Activated naive CD8-positive, alpha-beta T cell treated with anti-CD3 and anti-CD28 coated beads, Interleukin-2, amount 10 ng/mL, durations not matched to agents 7 days and 5 days (primary cell): ENCODE measurements around the gene GPT2. TPM values are rescaled to one million over a fixed set of nuclear protein-coding genes. Genes with fewer than 3 reads are reported as not detected.

ENCODE experiments used
- ATAC-seq: fragments of 150-1000 bp; cut with Tn5 transposase; one replicate; pipeline ENCODE4 v1.10.0; 2021; ENCODE audit warnings: low read depth, moderate library complexity
- POLR2A ChIA-PET: fragments of 350-600 bp; sonication (Branson Sonifier 250); formaldehyde crosslinking; loops from one replicate; lab custom pipeline; 2021; ENCODE audit warnings: antibody characterized with exemption; lab: Charles Lee
- DNase-seq: peaks from one replicate; pipeline ENCODE4 v3.0.0; 2021
- H3K27ac Mint-ChIP-seq: one replicate; pipeline ENCODE4 v1.8.0; 2022; ENCODE audit warnings: mild to moderate bottlenecking, mixed read lengths
- H3K27me3 Mint-ChIP-seq: one replicate; pipeline ENCODE4 v1.8.0; 2022; ENCODE audit warnings: mild to moderate bottlenecking, moderate library complexity, mixed read lengths
- H3K36me3 Mint-ChIP-seq: one replicate; pipeline ENCODE4 v1.8.0; 2021; ENCODE audit warnings: mild to moderate bottlenecking, mixed read lengths
- H3K4me1 Mint-ChIP-seq: one replicate; pipeline ENCODE4 v1.8.0; 2021; ENCODE audit warnings: mixed read lengths
- H3K4me3 Mint-ChIP-seq: one replicate; pipeline ENCODE4 v1.8.0; 2022; ENCODE audit warnings: mild to moderate bottlenecking, moderate library complexity, mixed read lengths
- H3K9me3 Mint-ChIP-seq: one replicate; pipeline ENCODE4 v1.8.0; 2021; ENCODE audit warnings: mixed read lengths
- total RNA-seq, 2 experiments: library from RNA; stranded (reverse); gene quantifications; one replicate each; pipeline ENCODE4 v1.2.3, GENCODE V29; 2021

GPT2 gene, protein sequence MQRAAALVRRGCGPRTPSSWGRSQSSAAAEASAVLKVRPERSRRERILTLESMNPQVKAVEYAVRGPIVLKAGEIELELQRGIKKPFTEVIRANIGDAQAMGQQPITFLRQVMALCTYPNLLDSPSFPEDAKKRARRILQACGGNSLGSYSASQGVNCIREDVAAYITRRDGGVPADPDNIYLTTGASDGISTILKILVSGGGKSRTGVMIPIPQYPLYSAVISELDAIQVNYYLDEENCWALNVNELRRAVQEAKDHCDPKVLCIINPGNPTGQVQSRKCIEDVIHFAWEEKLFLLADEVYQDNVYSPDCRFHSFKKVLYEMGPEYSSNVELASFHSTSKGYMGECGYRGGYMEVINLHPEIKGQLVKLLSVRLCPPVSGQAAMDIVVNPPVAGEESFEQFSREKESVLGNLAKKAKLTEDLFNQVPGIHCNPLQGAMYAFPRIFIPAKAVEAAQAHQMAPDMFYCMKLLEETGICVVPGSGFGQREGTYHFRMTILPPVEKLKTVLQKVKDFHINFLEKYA
- total RNA-seq, result 1 to 10 TPM; 4.8 to 6.3 TPM

DNA sequence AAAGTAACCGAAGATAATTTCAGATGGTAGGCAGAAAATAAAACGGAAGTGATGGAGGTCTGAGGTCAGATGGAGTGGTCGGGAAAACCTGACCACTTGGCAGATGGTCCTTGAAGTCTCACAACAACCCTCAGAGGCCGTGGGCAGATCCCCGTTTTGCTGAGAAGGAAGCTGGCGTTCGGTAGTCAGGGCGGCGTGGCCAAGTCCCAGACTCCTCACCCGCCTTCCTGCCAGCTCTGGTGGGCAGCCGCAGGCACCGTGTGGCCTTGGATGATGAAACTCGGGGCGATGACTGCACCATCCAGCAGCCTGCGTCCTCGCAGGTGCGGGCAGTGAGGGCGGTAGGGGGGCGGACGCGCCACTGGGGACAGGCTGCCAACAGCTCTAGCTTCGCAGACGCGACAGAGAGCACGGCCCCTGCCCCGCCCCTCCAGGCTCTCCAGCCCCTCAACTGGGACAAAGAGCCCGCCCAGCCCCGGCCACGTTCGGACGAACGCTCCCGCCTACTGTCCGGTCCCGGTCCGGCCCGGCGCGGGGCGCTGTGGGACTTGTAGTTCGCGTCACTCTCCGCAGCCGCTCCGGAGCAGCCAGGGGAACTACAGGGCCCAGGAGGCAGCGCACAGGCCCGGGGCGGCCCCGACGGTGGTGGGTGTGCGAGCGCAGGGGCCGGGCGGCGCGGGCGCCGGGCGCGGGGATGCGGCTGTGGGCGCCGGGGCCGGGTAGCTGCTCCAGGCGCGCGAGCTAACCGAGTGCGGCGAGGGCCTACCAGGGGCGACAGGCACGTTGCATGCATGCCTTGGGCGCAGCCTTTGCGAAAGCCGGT is at the start of gene GPT2:
Gene GPT2 (plus strand): TSS at position 673 of the 823 bp plus-strand sequence. CDS start 354 bp downstream, outside the sequence.
- peaks cover 5% of the 10 kb centered on the region for H3K36me3 Mint-ChIP-seq
- DNase-seq (peak; percentile 86), ATAC-seq (peak; percentile 96)
- POLR2A ChIA-PET, result interaction anchor here (1.2 to 1.8 kb wide), 2 partner anchors 53 to 89 kb away, joined by 4 to 10 read pairs; partner anchors contain the start of genes C16orf87 and DNAJA2
- H3K9me3 Mint-ChIP-seq, result no peaks in the 10 kb centered on the region
- peaks cover 28% of the 10 kb centered on the region for H3K27me3 Mint-ChIP-seq
- H3K4me3 Mint-ChIP-seq, result peak within 1 kb of the TSS; percentile 83
- peaks cover 12% of the 10 kb centered on the region for H3K4me1 Mint-ChIP-seq
- peak within 1 kb of the TSS; percentile 65 for H3K27ac Mint-ChIP-seq

DNA sequence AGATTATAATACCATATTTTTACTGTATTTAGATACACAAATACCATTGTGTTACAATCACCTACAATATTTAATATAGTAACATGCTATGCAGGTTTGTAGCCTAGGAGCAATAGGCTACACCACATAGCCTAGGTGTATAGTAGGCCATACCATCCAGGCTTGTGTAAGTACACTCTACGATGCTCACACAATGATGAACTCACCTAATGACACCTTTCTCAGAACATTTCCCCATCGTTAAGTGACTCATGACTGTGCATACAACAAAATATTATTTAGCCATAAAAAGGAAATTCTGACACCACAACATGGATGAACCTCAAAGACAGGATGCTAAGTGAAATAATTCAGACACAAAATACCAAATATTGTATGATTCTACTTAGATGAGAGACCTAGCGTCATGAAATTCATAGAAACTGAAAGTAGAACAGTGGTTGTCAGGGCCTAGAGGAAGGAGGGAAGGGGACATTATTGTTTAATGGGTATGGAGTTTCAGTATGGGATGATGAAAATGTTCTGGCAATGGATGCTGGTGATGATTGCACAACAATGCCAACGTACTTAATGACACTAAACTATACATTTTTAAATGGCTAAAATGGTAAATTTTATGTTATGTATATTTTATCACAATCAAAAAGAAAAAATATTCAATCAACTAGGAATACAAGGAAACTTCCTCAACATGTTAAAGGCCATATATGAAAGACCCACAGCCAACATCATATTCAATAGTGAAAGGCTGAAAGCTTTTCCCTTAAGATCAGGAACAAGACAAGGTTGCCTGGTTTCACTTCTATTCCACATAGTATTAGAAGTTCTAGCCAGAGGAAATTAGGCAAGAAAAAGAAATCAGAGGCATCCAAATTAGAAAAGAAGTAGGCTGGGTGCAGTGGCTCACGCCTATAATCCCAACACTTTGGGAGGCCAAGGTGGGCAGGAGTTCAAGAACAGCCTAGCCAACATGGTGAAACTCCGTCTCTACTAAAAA is 47.3 kb upstream of the GPT2 start:
- DNase-seq (no peak), ATAC-seq (no peak)
- no peak overlapping the region for H3K27ac Mint-ChIP-seq
- no peaks in the 10 kb centered on the region for H3K9me3 Mint-ChIP-seq
- no peaks in the 10 kb centered on the region for H3K36me3 Mint-ChIP-seq
- H3K4me1 Mint-ChIP-seq, result peaks cover 3% of the 10 kb centered on the region
- H3K27me3 Mint-ChIP-seq, result peaks cover 26% of the 10 kb centered on the region
- no peak overlapping the region for H3K4me3 Mint-ChIP-seq
- POLR2A ChIA-PET, result no interaction called here

DNA sequence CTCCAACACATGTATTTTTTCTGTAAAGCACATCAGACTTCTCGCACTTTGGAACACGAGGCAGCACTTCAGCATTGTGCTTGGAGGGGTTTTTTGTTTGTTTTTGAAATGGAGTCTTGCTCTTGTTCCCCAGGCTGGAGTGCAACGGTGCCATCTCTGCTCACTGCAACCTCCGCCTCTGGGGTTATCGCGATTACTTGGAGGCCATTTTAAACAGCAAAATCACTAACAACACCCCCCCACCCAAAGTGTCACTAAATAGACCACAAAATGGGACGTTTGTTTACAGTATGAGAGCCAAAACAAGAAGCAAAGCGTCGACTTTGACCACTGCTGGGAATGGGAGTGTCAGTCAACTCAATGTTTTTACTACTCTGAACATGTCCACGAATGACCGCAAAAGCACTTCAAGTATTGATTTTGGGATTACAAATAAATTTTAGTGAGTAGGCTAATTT is 44.1 kb upstream of the GPT2 start:
- peaks cover 17% of the 10 kb centered on the region for H3K27me3 Mint-ChIP-seq
- POLR2A ChIA-PET, result no interaction called here
- DNase-seq (no peak), ATAC-seq (no peak)
- H3K36me3 Mint-ChIP-seq, result no peaks in the 10 kb centered on the region
- H3K27ac Mint-ChIP-seq, result no peak overlapping the region
- no peaks in the 10 kb centered on the region for H3K9me3 Mint-ChIP-seq
- H3K4me3 Mint-ChIP-seq, result no peak overlapping the region
- H3K4me1 Mint-ChIP-seq, result peaks cover 3% of the 10 kb centered on the region

DNA sequence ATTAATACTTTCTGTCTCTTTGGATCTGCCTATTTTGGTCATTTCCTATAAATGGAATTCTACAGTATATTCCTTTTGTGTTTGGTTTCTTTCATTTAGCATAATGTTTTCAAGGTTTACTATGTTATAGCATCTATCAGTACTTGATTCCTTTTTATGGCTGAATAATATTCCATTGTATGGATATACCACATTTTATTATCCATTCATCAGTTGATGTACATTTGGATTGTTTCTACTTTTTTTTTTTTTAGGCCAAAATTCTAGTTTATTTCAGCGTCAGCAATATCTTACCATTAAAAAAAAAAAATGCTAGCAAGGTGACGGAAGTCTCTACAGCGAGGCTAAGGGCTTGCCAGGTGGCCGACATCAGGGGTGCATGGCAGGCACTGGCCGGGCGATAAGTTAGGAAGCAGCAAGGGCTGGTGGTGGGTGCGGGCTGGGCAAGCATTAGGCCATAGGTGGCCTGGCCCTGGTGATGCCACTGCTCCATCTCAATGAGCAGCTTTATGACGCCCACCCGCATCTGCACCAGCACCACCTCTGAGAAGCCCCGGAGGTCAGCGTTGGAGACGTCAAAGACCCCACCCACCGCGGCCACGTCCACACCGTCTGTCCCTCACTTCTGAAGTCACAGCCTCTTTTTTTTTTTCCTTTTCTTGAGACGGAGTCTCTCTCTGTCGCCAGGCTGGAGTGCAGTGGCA is 41.8 kb upstream of the GPT2 start:
- Mint-ChIP-seq H3K27me3 (peaks cover 21% of the 10 kb centered on the region), H3K4me3 (no peak overlapping the region), H3K27ac (no peak overlapping the region), H3K9me3 (no peaks in the 10 kb centered on the region), H3K36me3 (no peaks in the 10 kb centered on the region), H3K4me1 (no peaks in the 10 kb centered on the region)
- POLR2A ChIA-PET, result no interaction called here
- ATAC-seq (no peak), DNase-seq (no peak)

DNA sequence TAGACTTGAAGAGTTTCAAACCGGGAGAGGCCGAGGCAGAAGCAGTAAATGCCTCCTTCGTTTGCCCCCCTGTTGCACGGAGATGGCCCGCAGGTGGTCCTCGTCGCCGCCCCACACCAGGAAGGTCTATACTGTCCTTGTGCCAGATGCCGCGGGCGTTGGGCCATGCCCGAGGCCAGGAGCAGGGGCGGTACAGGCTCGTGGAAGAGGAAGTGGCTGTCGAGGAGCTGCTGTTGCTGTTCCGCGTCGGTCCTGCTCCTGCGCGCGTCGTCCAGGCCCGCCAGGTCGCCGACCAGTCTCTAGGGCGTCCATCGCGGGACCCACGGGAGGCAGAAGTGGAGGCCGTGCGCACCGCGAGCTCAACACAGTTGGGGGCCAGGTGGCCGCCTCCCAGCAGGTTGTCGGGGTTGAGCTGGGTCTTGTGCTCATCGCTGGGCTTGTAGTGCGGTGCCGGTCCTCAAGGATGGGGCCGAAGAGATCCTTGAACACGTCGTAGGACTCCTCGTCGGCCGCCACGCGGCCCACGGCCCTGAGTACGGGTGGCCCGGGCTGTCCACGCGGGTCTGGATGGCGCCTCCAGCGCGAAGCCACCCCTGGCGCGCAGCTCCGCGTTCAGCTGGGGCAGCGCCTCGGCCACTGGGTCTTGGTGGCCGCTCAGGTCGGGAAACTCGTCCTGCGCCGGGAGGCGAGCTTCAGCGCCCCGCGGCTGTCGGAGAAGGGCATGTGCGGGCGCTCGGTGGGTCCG is 40.1 kb upstream of the GPT2 start:
- H3K27ac Mint-ChIP-seq, result no peak overlapping the region
- H3K27me3 Mint-ChIP-seq, result peaks cover 18% of the 10 kb centered on the region
- H3K9me3 Mint-ChIP-seq, result no peaks in the 10 kb centered on the region
- no peak overlapping the region for H3K4me3 Mint-ChIP-seq
- ATAC-seq (no peak), DNase-seq (no peak)
- no peaks in the 10 kb centered on the region for H3K4me1 Mint-ChIP-seq
- no peaks in the 10 kb centered on the region for H3K36me3 Mint-ChIP-seq
- POLR2A ChIA-PET, result interaction anchor here (0.6 to 1.2 kb wide), 2 partner anchors 8 to 10 kb away, joined by 3 read pairs; no protein-coding TSS in a partner anchor

DNA sequence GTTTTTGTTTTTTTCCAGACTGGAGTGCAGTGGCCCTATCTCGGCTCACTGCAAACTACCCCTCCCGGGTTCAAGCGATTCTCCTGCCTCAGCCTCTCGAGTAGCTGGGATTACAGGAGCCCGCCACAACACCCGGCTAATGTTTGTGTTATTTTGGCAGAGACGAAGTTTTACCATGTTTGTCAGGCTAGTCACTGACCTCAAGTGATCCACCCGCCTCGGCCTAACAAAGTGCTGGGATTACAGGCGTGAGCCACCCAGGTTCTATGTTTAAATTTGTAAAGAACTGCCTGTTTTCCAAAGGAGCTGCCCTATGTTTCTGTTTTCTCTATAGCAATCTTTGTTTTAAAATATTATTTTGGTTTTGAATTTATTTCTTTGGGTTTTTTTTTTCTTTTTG is 39.4 kb upstream of the GPT2 start:
- POLR2A ChIA-PET, result interaction anchor here (1.2 kb wide), 1 partner anchor 9 kb away, joined by 3 read pairs; no protein-coding TSS in a partner anchor
- H3K36me3 Mint-ChIP-seq, result no peaks in the 10 kb centered on the region
- H3K4me3 Mint-ChIP-seq, result no peak overlapping the region
- peaks cover 14% of the 10 kb centered on the region for H3K27me3 Mint-ChIP-seq
- DNase-seq, result no peak
- no peaks in the 10 kb centered on the region for H3K4me1 Mint-ChIP-seq
- H3K27ac Mint-ChIP-seq, result no peak overlapping the region
- no peaks in the 10 kb centered on the region for H3K9me3 Mint-ChIP-seq
- ATAC-seq, result no peak

DNA sequence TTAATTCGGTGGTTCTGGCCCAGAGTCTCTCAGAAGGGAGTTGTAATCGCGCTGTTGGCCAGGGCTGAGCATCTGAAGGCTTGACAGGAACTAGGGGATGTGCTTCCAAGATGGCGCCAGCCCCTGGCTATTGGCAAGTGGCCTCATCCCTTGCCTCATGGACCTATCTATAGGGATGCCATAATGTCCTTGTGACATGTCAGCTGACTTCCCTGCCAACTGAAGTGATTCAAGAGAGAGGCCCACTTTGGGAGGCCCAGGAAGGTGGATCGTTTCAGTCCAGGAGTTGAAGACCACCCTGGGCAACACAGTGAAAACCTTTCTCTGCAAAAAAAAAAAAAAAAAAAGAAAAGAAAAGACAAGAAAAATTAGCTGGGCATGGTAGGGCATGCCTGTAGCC is 38.2 kb upstream of the GPT2 start:
- POLR2A ChIA-PET, result no interaction called here
- H3K4me3 Mint-ChIP-seq, result no peak overlapping the region
- DNase-seq, result no peak

DNA sequence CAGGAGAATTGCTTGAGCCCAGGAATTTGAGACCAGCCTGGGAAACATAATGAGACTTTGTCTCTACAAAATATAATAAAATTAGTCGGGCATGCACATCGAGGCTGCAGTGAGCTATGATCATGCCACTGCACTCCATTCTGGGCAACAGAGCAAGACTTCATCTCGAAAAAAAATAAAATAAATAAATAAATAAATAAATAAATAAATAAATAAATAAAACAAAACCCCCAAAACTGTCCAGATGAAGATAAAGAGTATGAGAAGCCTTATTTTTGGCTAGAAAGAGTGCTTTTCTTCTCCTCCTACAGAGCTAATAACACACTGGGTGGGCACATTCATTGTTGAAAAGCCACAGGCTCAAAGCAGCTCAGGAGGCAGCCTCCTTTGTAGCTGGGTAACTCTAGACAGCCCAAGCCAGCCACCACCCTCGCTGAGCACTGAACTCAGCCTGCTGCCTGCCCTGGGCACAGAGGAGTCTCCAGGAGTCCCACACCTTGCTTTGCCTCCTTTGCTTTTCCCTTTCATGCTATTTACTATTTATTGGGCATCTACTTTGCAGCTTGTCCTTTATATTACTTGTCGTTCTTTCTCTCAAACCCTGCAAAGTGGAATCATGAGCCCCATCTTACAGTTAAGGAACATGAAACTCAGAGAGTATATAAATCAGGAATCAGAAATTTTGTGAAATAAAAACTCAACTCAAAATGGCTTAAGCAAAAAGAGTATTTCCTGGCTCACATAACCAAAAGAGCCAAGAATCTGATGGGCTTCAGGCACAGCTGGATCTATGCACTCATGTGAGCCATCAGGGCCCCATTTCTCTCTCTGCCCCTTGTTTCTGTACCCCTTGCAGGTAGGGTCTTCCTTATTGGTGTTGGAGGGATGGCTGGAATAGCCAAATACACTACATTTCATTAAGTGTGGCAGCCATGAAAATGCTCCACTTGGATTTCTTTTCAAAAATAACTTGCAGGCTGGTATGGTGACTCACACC is 35.1 kb upstream of the GPT2 start:
- Mint-ChIP-seq H3K27ac (no peak overlapping the region), H3K4me3 (no peak overlapping the region), H3K27me3 (peaks cover 12% of the 10 kb centered on the region), H3K4me1 (no peaks in the 10 kb centered on the region), H3K36me3 (no peaks in the 10 kb centered on the region), H3K9me3 (no peaks in the 10 kb centered on the region)
- POLR2A ChIA-PET, result no interaction called here
- no peak for DNase-seq
- no peak for ATAC-seq

More for the DNA sequence above, 38.2 kb upstream of the GPT2 start:
- Mint-ChIP-seq H3K9me3 (no peaks in the 10 kb centered on the region), H3K4me1 (no peaks in the 10 kb centered on the region), H3K36me3 (no peaks in the 10 kb centered on the region), H3K27ac (no peak overlapping the region), H3K27me3 (peaks cover 14% of the 10 kb centered on the region)
- ATAC-seq, result no peak

DNA sequence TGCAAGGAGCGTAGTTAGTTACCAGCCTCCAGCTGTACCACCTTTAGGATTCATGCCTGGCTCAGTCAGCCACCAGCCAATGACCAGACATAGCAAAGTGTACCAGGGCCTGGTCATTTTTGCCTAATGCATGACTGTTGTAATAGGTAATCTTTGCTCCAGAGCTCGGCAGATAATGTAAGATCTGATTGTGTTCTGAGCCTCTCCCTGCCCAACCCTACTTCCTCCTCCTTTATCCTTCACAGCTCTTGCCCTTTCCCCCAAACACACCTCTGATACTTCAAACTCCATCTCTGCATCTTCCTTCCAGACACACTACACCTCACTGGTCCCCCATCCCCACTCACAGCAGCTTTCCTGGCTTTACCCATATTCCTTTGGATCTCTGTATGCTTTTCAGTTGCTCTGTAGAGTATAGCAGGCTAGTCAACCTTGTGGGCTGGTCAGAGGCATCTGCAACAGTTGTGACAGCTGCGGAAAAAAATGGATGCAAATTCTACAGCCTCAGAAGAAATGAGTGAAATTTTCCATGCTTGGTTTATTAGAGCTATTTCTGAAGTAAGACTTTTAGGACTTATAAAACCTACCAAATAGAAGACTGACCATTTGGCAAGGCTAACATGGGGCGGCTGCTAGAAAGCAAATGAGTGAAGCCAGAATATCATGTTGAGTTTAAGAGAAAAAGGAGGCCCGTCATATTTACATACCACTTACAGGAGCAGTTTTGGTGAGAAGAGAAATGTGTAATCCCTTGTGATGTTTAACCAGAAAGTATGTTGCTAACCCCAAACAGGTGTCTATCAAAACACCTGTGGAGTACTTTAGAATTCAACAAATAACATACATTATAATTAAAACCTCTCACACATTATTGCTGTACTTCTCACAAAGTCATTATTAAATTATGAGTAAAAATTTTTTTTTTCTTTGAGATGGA is 33.3 kb upstream of the GPT2 start:
- H3K4me1 Mint-ChIP-seq, result no peaks in the 10 kb centered on the region

DNA sequence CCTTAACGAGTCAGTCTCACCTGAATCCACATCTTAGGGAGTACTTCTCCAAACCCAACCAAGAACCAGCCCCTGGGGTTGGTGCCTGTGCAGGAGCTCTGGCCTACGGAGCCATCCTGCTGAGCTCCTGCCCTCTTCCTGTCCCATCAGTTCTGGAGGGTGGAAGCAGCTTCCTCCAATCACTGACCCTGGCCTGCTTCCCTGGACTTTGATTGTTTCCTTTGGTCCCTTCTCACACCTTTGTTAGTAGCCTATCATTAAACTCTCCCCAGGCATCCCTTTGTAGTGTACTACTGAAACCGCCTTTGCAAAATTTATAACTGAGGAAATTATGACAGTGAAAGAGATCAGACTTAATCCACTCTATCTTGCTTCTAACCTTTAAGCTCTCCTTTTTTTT is 32.0 kb upstream of the GPT2 start:
- Mint-ChIP-seq H3K4me3 (no peak overlapping the region), H3K9me3 (no peaks in the 10 kb centered on the region), H3K27me3 (peaks cover 4% of the 10 kb centered on the region), H3K27ac (no peak overlapping the region), H3K36me3 (no peaks in the 10 kb centered on the region), H3K4me1 (no peaks in the 10 kb centered on the region)
- ATAC-seq (no peak), DNase-seq (no peak)
- POLR2A ChIA-PET, result interaction anchor here (0.7 kb wide), 1 partner anchor 8 kb away, joined by 3 read pairs; no protein-coding TSS in a partner anchor

More for the DNA sequence above, 33.3 kb upstream of the GPT2 start:
- no peaks in the 10 kb centered on the region for H3K9me3 Mint-ChIP-seq
- POLR2A ChIA-PET, result no interaction called here
- ATAC-seq, result no peak
- H3K27ac Mint-ChIP-seq, result no peak overlapping the region
- H3K4me3 Mint-ChIP-seq, result no peak overlapping the region
- peaks cover 5% of the 10 kb centered on the region for H3K27me3 Mint-ChIP-seq
- H3K36me3 Mint-ChIP-seq, result no peaks in the 10 kb centered on the region
- DNase-seq, result no peak
